Caco-2 (cell line): ENCODE results near the gene ZNF778. TPM values are rescaled to one million over a fixed set of nuclear protein-coding genes. Genes with fewer than 3 reads are reported as not detected.
A peak's percentile ranks its signal among the peaks of the same experiment; 100 is the strongest.

Experiments
- BruUV-seq: library from RNA; stranded (reverse); fragments of 400-500 nt; replicated peaks from 2 replicates; lab custom pipeline; 2021; lab: Mats Ljungman, UMichigan
- CTCF ChIA-PET: fragments of 300-600 bp; sonication (Branson Sonifier 250); formaldehyde crosslinking; loops from one replicate; lab custom pipeline; 2022; ENCODE audit warnings: antibody characterized with exemption; lab: Charles Lee
- POLR2A ChIA-PET: fragments of 300-600 bp; sonication (Branson Sonifier 250); formaldehyde crosslinking; loops from one replicate; lab custom pipeline; 2022; ENCODE audit warnings: antibody characterized with exemption; lab: Charles Lee
- DNase-seq, 2 experiments: peaks; one replicate each; pipeline versions ENCODE4 v3.0.0 to v3.0.0-alpha.2; 2020 to 2022
- H3K27me3 ChIP-seq: replicated peaks from 2 replicates; pipeline ENCODE4 v1.6.0; 2011; ENCODE audit warnings: low read length; ENCODE audit not compliant: control insufficient read depth, insufficient read depth
- H3K36me3 ChIP-seq: 2 replicates; pipeline ENCODE4 v1.5.1; 2011; ENCODE audit warnings: low read length; ENCODE audit not compliant: control insufficient read depth, insufficient read depth
- H3K4me1 ChIP-seq: fragments of 250-450 bp; sonication (Bioruptor Pico); 2 replicates; pipeline ENCODE4 v1.5.1; 2020; ENCODE audit warnings: mild to moderate bottlenecking
- H3K4me3 ChIP-seq: 2 replicates; pipeline ENCODE4 v1.5.1; 2011; ENCODE audit warnings: low read depth, mild to moderate bottlenecking, control low read depth, low read length
- H3K9me3 ChIP-seq: fragments of 250-450 bp; sonication (Bioruptor Pico); 2 replicates; pipeline ENCODE4 v1.5.1; 2020; ENCODE audit warnings: mild to moderate bottlenecking, moderate library complexity
- H3K27ac Mint-ChIP-seq: one replicate; pipeline ENCODE4 v1.8.0; 2022; ENCODE audit warnings: mixed read lengths; ENCODE audit not compliant: unreplicated experiment
- H3K27me3 Mint-ChIP-seq: one replicate; pipeline ENCODE4 v1.8.0; 2022; ENCODE audit warnings: mixed read lengths; ENCODE audit not compliant: insufficient read depth, unreplicated experiment
- H3K36me3 Mint-ChIP-seq: one replicate; pipeline ENCODE4 v1.8.0; 2022; ENCODE audit warnings: mild to moderate bottlenecking, mixed read lengths; ENCODE audit not compliant: insufficient read depth, unreplicated experiment
- H3K4me1 Mint-ChIP-seq: one replicate; pipeline ENCODE4 v1.8.0; 2022; ENCODE audit warnings: low read depth, mixed read lengths; ENCODE audit not compliant: unreplicated experiment
- H3K4me3 Mint-ChIP-seq: one replicate; pipeline ENCODE4 v1.8.0; 2022; ENCODE audit warnings: mild to moderate bottlenecking, moderate library complexity, mixed read lengths; ENCODE audit not compliant: unreplicated experiment
- H3K9me3 Mint-ChIP-seq: one replicate; pipeline ENCODE4 v1.8.0; 2022; ENCODE audit warnings: mixed read lengths; ENCODE audit not compliant: unreplicated experiment
- CTCF ChIP-seq, 2 experiments: fragments of 200-600 bp in 1 of 2; IDR thresholded peaks; 1 replicate in 1 of 2; 2 replicates in 1 of 2; pipeline versions ENCODE4 v1.5.1 to v1.8.0; 2011 to 2022; ENCODE audit warnings: antibody characterized with exemption in 1 of 2, control low read depth in 1 of 2, inconsistent platforms in 1 of 2, low read depth in 1 of 2, low read length in 1 of 2, mild to moderate bottlenecking in 1 of 2, moderate library complexity in 1 of 2; ENCODE audit not compliant: insufficient read depth in 1 of 2, severe bottlenecking in 1 of 2, unreplicated experiment in 1 of 2
- intact Hi-C: fragments of 100-400 bp; cut with micrococcal nuclease; formaldehyde crosslinking; loops from one replicate; pipeline ENCODE4 v1.10.0; 2022; ENCODE audit not compliant: unreplicated experiment
- total RNA-seq: library from RNA; stranded (reverse); gene quantifications from 2 replicates; pipeline ENCODE4 v1.2.3, GENCODE V29; 2022

The ZNF778 gene
- total RNA-seq, 1 experiment from 2014 or later, result 18.1 TPM

DNA sequence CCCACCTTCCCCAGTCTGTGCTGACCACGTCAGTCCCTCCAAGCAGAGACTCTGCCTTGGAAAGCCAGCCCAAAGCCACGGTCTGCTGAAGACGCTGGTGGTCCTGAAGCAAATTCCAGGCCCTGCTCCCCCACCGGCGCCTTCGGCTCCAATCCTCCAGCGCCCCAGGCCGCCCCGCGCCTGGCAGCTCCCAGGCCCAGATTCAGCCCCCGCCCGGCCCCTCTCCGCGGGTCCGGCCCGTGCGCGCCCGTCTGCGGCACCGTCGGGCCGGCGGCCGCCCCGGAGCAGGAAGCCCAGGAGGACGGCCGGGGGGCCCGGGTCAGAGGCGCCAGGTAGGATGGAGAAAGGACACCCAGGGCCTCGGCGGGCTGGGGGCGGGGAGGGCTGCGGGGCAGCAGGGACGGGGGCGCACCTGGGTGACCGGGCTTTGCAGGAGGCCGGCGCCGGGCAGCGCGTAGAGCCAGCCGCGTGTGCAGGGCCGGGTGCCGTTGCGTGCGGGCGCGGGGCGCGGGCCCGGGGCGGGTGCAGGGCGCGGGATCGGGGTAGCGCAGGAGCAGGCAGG is 16.6 kb upstream of the ZNF778 start:
- ChIA-PET CTCF (interaction anchor here (1.0 kb wide), 1 partner anchor 17 kb away, joined by 3 read pairs; the partner anchor contains the start of gene ZNF778), POLR2A (interaction anchor here (0.9 to 1.1 kb wide), 2 partner anchors 8 to 17 kb away, joined by 4 to 5 read pairs; partner anchors contain the start of gene ZNF778)
- peaks cover 8% of the 10 kb centered on the region for H3K4me1 Mint-ChIP-seq
- intact Hi-C loops, result loop anchor here (1.0 to 2.0 kb wide), 2 partner anchors 16 to 30 kb away; partner anchors contain the start of genes CDH15 and ZNF778
- H3K27me3 Mint-ChIP-seq, result peaks cover 12% of the 10 kb centered on the region
- DNase-seq, result no peak
- Histone ChIP-seq H3K4me1 (peaks cover 17% of the 10 kb centered on the region), H3K4me3 (peak overlapping the region; percentile 62), H3K9me3 (no peaks in the 10 kb centered on the region), H3K36me3 (no peaks in the 10 kb centered on the region), H3K27me3 (no peaks in the 10 kb centered on the region; the same call in 1 of the 2 replicates)
- no TSS peak for BruUV-seq
- no peak for TF ChIP-seq CTCF (IDR thresholded peaks at IDR 0.05; ENCODE audit: insufficient read depth in 1 of 2, low read depth in 1 of 2, low read length in 1 of 2, severe bottlenecking in 1 of 2, unreplicated experiment in 1 of 2)
- peaks cover 7% of the 10 kb centered on the region for H3K36me3 Mint-ChIP-seq
- no peak overlapping the region for H3K27ac Mint-ChIP-seq
- no peaks in the 10 kb centered on the region for H3K9me3 Mint-ChIP-seq
- H3K4me3 Mint-ChIP-seq, result peak overlapping the region; percentile 34

DNA sequence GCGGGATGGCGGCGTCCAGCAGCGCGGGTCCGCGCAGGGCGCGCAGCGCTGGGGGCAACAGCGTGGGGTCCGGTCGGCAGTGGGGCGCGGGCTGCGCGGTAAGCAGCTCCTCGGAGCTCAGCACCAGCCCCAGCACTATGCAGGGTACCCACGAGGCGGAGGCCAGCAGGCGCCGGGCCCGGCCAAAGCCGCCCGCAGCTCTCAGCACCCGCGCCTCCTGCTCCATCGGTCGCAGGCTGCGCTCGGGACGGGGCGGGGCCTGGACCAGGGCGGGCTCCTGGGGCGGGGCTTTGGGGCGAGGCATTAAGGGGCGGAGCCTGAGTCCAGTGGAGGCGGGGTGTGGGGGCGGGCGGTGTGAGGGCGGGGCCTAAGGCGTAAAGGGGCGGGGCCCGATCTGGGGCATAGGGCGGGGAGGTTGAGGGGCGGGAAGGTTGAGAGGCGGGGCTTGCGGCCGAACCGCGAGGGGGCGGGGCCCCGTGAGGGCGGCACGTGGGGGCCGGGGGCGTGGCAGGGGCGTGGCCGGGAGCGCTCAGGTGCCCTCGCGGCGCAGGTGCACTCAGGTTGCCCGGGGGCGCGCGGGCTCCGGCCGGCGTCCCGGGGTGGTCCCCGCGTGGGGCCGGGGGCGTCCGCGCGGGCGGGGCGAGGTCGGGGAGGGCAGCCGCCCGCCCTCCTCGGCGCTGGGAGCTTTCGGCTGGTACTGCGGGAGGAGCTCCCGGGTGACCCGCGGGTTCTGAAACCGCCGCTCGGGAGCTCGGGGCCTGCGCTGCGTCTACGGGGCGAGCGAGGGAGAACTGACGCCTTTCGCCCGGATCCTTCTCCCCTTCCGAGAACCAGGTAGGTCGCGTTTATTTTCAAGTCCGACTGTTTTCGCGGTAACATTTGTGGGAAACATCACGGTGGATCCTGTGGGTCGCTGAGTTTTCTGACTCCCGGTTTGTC is 15.8 kb upstream of the ZNF778 start:
- ChIA-PET POLR2A (interaction anchor here (0.9 to 1.1 kb wide), 2 partner anchors 9 to 16 kb away, joined by 4 to 5 read pairs; partner anchors contain the start of gene ZNF778), CTCF (interaction anchor here (1.0 kb wide), 1 partner anchor 16 kb away, joined by 3 read pairs; the partner anchor contains the start of gene ZNF778)
- Histone ChIP-seq H3K27me3 (no peaks in the 10 kb centered on the region; the same call in 1 of the 2 replicates), H3K36me3 (no peaks in the 10 kb centered on the region), H3K9me3 (no peaks in the 10 kb centered on the region), H3K4me3 (peak overlapping the region; percentile 62), H3K4me1 (peaks cover 17% of the 10 kb centered on the region)
- H3K27ac Mint-ChIP-seq, result no peak overlapping the region
- intact Hi-C loops, result loop anchor here (1.0 to 2.0 kb wide), 2 partner anchors 15 to 30 kb away; partner anchors contain the start of genes CDH15 and ZNF778
- peak; percentile 94 to 96 for DNase-seq
- no peak for TF ChIP-seq CTCF (IDR thresholded peaks at IDR 0.05; ENCODE audit: insufficient read depth in 1 of 2, low read depth in 1 of 2, low read length in 1 of 2, severe bottlenecking in 1 of 2, unreplicated experiment in 1 of 2)
- H3K9me3 Mint-ChIP-seq, result no peaks in the 10 kb centered on the region
- peaks cover 8% of the 10 kb centered on the region for H3K4me1 Mint-ChIP-seq
- H3K27me3 Mint-ChIP-seq, result peaks cover 12% of the 10 kb centered on the region
- H3K4me3 Mint-ChIP-seq, result peak overlapping the region; percentile 73
- BruUV-seq, result no TSS peak
- H3K36me3 Mint-ChIP-seq, result peaks cover 7% of the 10 kb centered on the region
